GM18868 (cell line): Measurements from ENCODE around the gene HK3.
"Not testable (repeated sequence)": the region's sequence is repeated elsewhere in the genome, so short reads cannot be mapped to it uniquely, and the experiment has no call there.

Experiments
- ATAC-seq: cut with Tn5 transposase; IDR thresholded peaks from one replicate; pipeline ENCODE4 v1.9.1; 2021; ENCODE audit warnings: mild to moderate bottlenecking, moderate library complexity; ENCODE audit not compliant: unreplicated experiment

HK3 gene

DNA sequence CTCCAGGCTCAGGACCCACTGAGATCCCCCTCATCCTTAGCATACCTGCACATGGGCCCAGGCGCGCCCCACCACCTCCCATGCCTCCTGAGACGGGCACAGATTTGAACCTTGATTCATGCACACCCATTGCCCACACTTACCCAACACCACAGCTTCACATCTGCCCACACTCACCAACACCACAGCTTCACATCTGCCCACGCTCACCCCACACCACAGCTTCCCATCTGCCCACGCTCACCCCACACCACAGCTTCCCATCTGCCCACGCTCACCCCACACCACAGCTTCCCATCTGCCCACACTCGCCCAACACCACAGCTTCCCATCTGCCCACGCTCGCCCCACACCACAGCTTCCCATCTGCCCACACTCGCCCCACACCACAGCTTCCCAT, 28.5 kb downstream of the HK3 start:
- not testable (repeated sequence) for ATAC-seq

- ATAC-seq, result no peak
Observed at GRCh38 chr5:176870110-176870591, 29.0 kb downstream of the HK3 start.

DNA sequence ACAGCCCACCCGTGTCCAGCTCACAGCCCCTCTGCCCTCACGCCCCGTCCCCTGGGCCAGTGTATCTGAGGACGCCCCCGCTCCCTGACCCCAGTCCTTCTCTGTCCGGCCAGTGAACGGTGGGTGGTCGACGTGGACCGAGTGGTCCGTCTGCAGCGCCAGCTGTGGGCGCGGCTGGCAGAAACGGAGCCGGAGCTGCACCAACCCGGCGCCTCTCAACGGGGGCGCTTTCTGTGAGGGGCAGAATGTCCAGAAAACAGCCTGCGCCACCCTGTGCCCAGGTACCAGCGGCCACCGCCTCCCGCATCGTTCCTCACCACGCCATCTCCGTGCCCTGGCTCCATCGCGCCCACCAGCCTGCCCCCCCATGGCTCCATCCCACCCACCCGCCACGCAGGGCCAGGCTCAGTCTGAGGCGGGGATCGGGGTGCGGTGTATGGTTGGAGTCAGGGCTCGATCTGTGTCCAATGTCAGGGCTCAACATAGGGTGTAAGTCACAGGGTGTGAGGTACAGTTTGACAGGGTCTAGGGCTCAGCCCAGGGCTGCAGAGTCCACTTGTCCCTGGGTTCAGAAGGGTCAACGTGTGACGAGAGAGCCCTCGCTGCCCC, 29.5 kb downstream of the HK3 start:
- no peak for ATAC-seq

GRCh38 chr5:176868731-176869130, 30.4 kb downstream of the HK3 start:
- no peak for ATAC-seq

DNA sequence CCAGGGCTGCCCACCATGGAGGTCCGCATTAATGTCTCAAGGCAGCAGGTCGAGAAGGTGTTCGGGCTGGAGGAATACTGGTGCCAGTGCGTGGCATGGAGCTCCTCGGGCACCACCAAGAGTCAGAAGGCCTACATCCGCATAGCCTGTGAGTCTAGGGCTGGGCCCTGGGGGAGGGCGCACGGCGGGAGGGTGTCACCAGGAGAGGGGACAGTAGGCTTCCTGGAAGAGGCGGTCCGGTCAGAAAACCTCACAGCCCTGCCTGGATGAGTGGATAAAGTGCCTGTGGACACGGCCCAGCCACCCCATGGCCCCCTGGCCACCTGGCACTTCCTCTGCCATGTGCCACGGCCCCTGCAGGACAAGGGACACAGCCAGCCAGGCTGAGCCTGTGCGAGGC, 31.0 kb downstream of the HK3 start:
- no peak for ATAC-seq

DNA sequence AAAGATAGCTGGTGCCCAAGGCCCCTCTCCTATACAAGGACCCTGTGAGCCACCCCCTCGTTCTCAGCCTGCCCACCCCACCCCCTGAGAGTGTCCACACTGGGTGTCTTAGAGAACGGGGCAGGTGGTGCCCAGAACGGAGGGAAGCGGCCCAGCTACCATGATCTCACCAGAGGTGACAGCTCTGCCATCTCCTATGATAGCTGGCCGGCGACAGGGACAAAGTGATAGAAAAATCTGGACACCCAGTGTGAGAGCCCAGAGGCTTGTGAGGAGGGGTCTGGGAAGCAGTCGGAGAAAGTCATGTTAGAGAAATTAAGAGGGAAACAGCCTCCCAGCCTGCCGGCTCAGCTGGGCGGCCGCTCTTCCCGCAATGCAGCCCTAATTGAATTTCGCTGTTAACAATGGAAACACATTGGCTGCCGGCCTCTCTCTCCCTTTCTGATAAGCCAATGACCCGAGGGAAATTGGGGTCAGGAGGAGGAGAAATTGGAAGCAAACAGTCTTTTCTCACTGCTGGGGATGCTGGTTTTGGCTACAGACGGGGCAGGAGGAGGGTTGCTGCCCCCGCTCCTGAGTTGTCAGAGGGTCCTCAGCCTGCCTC, 32.3 kb downstream of the HK3 start:
- ATAC-seq, result no peak

GRCh38 chr5:176865964-176866363, 33.2 kb downstream of the HK3 start:
- ATAC-seq, result no peak

- ATAC-seq, result no peak
Observed at GRCh38 chr5:176864755-176865154, 34.4 kb downstream of the HK3 start.

DNA sequence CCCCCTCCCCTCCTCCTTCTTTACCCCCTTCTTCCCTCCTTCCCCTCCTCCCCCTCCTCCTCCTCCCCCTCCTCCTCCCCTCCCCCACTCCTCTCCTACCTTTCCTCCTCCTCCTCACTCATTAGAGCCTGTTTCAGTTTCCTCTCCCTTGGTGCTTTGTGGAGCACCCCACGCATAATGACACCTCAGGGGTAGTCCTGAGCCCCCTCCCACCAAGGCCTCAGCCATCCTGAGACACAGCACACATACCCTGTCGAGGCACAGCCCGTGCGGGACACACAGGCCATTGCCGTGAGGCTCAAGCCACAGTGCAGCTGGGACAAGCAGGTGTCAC, 35.4 kb downstream of the HK3 start:
- ATAC-seq, result no peak

DNA sequence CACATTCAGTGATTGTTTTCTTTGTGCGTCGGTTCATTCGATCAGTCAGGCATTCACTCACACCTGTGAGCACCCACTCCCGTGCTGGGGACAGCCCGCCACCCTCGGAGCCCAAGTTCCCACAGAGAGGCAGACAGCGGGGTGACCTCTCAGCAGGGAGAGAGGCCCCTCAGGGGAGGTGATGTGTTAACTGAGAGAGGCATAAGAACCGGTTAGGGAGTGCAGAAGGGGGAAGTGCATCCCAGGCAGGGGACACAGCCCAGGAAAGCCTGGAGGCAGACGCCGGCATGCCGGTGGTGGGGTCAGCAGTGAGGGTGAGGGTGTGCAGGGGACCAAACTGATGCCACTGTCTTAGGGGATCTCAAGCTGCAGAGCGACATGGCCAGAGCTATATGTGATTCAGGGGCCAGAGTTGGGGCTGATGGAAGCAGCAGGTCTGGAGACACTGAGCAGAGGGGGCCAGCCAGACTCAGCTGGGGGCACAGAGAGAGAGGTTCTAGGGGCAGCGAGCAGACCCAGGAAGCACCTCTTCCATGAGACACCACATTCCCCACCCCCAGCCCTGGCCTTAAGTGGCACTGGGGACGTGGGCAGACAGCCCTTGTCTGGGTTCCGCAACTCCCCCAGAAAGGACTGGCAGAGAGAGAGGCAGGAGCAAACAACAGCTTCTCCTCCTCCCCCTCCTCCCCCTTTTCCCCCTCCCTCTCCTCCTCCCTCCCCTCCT, 35.9 kb downstream of the HK3 start:
- no peak for ATAC-seq

DNA sequence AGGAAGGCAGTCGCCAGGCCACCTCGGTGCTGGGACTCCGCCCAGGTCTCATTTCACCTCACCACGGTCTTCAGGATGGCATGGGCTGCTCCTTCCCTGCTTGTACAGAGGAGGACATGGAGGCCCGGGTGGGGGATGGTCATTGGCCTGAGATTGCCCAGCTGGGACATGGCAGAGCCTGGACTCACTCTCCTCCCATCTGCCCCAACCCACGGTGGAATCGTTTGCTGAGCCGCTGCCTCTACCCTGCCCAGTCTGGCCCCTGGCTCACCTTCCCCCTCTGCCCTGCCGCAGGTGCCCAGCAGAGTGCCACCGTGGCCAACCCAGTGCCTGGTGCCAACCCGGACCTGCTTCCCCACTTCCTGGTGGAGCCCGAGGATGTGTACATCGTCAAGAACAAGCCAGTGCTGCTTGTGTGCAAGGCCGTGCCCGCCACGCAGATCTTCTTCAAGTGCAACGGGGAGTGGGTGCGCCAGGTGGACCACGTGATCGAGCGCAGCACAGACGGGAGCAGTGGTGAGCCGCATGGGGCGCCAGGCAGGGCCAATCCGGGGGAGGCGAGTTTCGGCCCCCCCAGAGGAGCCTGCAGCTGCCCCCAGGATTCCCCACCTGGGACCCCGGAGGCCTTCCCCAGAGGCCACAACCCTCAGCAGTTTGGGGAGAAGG, 36.7 kb downstream of the HK3 start:
- no peak for ATAC-seq

DNA sequence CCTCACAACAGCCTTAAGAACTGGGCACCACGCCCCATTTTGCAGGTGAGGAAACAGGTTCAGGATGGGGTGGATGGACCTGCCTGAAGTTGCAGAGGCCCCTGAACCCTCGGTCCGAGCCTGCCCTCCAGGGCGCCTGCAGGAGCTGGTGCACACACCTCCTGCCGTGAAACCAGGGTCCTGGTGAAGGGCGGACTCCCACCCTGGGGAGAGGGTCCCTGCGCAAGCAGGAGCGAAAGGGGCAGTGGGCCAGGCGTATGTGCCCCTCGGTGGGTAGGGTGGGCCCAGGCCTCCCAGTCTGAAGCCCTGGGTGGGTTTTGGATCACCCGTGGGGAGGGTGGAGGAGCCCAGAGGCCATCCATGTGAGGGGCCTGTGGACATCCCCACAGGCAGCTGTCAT, 37.9 kb downstream of the HK3 start:
- no peak for ATAC-seq

- ATAC-seq, result no peak
Observed at GRCh38 chr5:176860381-176860780, 38.8 kb downstream of the HK3 start.

- ATAC-seq, result no peak
Observed at GRCh38 chr5:176859916-176860315, 39.2 kb downstream of the HK3 start.

DNA sequence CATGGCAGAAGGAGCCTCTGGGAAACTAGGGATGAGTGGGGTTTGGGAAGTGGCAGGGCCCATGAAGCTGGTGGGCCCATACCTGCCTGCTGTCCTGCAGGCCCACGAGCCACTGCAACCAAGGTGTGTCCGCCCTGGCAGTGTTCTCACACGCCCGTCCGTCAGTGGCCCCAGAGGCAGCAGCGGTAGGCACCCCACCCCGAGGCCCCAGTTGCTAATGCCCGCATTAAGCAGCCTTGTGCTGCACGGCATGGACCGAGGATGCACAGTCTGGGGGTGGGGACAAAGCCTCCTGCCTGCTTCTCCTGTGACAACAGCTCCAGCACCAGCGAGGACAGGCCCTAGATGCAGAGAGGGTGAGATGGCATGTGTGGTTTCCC, 41.3 kb downstream of the HK3 start:
- ATAC-seq, result no peak

DNA sequence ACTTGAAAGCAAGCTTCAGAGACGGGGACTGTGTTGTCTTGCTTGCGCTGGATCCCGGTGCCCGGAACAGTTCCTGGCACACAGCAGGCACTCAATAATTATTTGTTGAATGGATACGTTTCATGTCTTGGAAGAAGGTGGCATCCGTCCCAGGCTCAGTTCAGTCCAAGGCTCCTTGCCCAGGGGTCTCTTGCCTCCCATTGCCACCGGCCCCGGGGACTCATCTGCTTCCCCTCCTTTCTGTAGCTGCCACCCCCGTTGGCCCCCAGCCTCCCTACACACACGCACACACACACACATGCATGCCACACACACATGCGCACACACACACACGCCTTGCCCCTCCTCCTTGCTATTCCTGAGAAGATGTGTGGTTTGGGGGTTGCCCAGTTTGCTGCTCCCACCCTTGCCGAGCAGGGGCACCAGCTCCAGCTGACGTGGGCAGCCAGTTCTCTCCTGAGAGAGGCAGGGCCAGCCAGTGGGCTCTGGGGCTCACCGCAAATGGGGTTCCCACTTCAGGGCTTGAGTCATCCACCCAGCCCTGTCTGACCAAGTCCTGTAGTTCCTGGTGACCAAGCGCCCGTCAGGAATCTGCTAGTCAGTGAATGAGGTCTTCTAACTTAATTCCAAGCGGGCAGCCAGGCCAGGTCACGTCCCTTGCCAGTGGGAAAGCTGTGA, 41.8 kb downstream of the HK3 start:
- ATAC-seq, result no peak

GRCh38 chr5:176856746-176857145, 42.4 kb downstream of the HK3 start:
- no peak for ATAC-seq

GRCh38 chr5:176855598-176855997, 43.5 kb downstream of the HK3 start:
- no peak for ATAC-seq

GRCh38 chr5:176854164-176854563, 45.0 kb downstream of the HK3 start:
- ATAC-seq, result no peak

DNA sequence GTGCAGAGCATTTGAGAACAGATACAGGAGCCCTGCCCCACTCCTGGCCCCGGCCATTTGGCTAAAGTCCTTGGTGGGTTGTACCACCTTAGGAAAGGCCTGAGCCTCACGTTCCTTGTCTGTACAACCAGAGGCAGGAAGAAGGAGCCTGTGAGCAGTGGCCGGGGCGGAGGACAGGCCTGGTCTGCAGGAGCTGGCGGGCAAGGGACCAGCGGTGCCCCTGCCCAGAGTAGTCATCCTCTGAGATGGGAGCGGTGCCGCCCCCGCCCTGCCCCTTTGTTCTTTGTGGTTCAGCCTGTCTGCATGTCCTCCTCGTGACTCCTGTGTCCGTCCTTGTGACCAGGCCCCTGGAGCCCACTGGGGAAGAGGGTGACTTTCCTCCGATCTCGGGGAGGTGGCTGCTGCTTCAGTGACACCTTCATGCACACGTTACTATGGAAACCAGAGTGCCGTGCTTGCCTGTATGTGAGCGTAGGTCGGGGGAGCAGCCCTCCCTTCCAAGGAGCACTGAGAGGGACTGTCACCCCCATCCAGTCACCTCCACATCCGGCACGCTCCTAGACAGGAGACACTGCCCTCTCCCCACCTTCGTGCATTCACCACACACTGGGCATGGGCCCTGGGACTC, 45.9 kb downstream of the HK3 start:
- ATAC-seq, result no peak
